ENCODE measurements around the gene HOXA7. TPM values are rescaled to one million over a fixed set of nuclear protein-coding genes. Genes with fewer than 3 reads are reported as not detected.

The HOXA7 gene
- total RNA-seq, 1 experiment from 2014 or later = 0.56 TPM

GRCh38 chr7:27146491-27147198 is 9.8 kb downstream of the HOXA7 start:
- intact Hi-C loops (cut with micrococcal nuclease; ENCODE audit: unreplicated experiment) = no loop called here
- H3K27me3 ChIP-seq (replicated peaks; ENCODE audit: insufficient read depth, low read depth, low read length, poor library complexity) = peaks cover 94% of the 10 kb centered on the region
- CTCF ChIA-PET = no interaction called here

GRCh38 chr7:27145914-27146412 is 10.5 kb downstream of the HOXA7 start:
- peaks cover 14% of the 10 kb centered on the region for H3K4me1 ChIP-seq (ENCODE audit: insufficient read depth, low read length, poor library complexity, severe bottlenecking)
- CTCF ChIA-PET = no interaction called here
- no peak overlapping the region for H3K4me3 ChIP-seq (ENCODE audit: low read depth, low read length, poor library complexity, severe bottlenecking)
- TF ChIP-seq EZH2 (IDR thresholded peaks at IDR 0.05; ENCODE audit: borderline replicate concordance, low read depth, low read length, poor library complexity, severe bottlenecking) (no peak), CTCF (conservative IDR thresholded peaks at IDR 0.05; ENCODE audit: low read depth, low read length) (no peak)
- BruUV-seq (replicated peaks) = no TSS peak
- intact Hi-C loops (cut with micrococcal nuclease; ENCODE audit: unreplicated experiment) = no loop called here
- H3K9me3 ChIP-seq (ENCODE audit: low read depth, low read length, poor library complexity, severe bottlenecking) = no peaks in the 10 kb centered on the region
- H3K27ac ChIP-seq (ENCODE audit: low read depth, low read length, poor library complexity, severe bottlenecking) = no peak overlapping the region
- POLR2A ChIA-PET (ENCODE audit: low non-redundant PET) = no interaction called here
- H3K36me3 ChIP-seq (ENCODE audit: insufficient read depth, low read length, poor library complexity, severe bottlenecking) = no peaks in the 10 kb centered on the region
- H3K27me3 ChIP-seq (replicated peaks; ENCODE audit: insufficient read depth, low read depth, low read length, poor library complexity) = peaks cover 94% of the 10 kb centered on the region
- DNase-seq (ENCODE audit: low spot score) = no peak

More at GRCh38 chr7:27146491-27147198, 9.8 kb downstream of the HOXA7 start:
- Histone ChIP-seq H3K27ac (ENCODE audit: low read depth, low read length, poor library complexity, severe bottlenecking) (no peak overlapping the region), H3K4me3 (ENCODE audit: low read depth, low read length, poor library complexity, severe bottlenecking) (no peak overlapping the region), H3K4me1 (ENCODE audit: insufficient read depth, low read length, poor library complexity, severe bottlenecking) (peaks cover 14% of the 10 kb centered on the region), H3K36me3 (ENCODE audit: insufficient read depth, low read length, poor library complexity, severe bottlenecking) (no peaks in the 10 kb centered on the region), H3K9me3 (ENCODE audit: low read depth, low read length, poor library complexity, severe bottlenecking) (no peaks in the 10 kb centered on the region)
- TF ChIP-seq CTCF (conservative IDR thresholded peaks at IDR 0.05; ENCODE audit: low read depth, low read length) (no peak), EZH2 (IDR thresholded peaks at IDR 0.05; ENCODE audit: borderline replicate concordance, low read depth, low read length, poor library complexity, severe bottlenecking) (no peak)
- BruUV-seq (replicated peaks) = no TSS peak
- DNase-seq (ENCODE audit: low spot score) = no peak
- POLR2A ChIA-PET (ENCODE audit: low non-redundant PET) = no interaction called here

GRCh38 chr7:27145165-27145913 is 11.1 kb downstream of the HOXA7 start:
- no peaks in the 10 kb centered on the region for H3K9me3 ChIP-seq (ENCODE audit: low read depth, low read length, poor library complexity, severe bottlenecking)
- ChIA-PET POLR2A (ENCODE audit: low non-redundant PET) (no interaction called here), CTCF (no interaction called here)
- BruUV-seq (replicated peaks) = no TSS peak
- no peak overlapping the region for H3K27ac ChIP-seq (ENCODE audit: low read depth, low read length, poor library complexity, severe bottlenecking)
- H3K27me3 ChIP-seq (replicated peaks; ENCODE audit: insufficient read depth, low read depth, low read length, poor library complexity) = peaks cover 99% of the 10 kb centered on the region
- no peaks in the 10 kb centered on the region for H3K36me3 ChIP-seq (ENCODE audit: insufficient read depth, low read length, poor library complexity, severe bottlenecking)
- intact Hi-C loops (cut with micrococcal nuclease; ENCODE audit: unreplicated experiment) = no loop called here
- TF ChIP-seq EZH2 (IDR thresholded peaks at IDR 0.05; ENCODE audit: borderline replicate concordance, low read depth, low read length, poor library complexity, severe bottlenecking) (no peak), CTCF (conservative IDR thresholded peaks at IDR 0.05; ENCODE audit: low read depth, low read length) (no peak)
- H3K4me1 ChIP-seq (ENCODE audit: insufficient read depth, low read length, poor library complexity, severe bottlenecking) = peaks cover 14% of the 10 kb centered on the region
- DNase-seq (ENCODE audit: low spot score) = no peak
- H3K4me3 ChIP-seq (ENCODE audit: low read depth, low read length, poor library complexity, severe bottlenecking) = no peak overlapping the region

All from A673 (cell line).